ENCODE measurements around the gene NUDT4B.
"Not testable (repeated sequence)": the region's sequence is repeated elsewhere in the genome, so short reads cannot be mapped to it uniquely, and the experiment has no call there.

Gene NUDT4B

GRCh38 chr1:148748563-148749334 is at the start of gene NUDT4B:
TSS of gene NUDT4B (plus strand) at chr1:148748774. CDS start at chr1:148748953, 179 bp downstream.
- DNase-seq (ENCODE audit: low spot score): not testable (repeated sequence)

- not testable (repeated sequence) for DNase-seq (ENCODE audit: low spot score)
Observed at GRCh38 chr1:148699357-148699756, 49.2 kb upstream of the NUDT4B start.

- not testable (repeated sequence) for DNase-seq (ENCODE audit: low spot score)
Observed at GRCh38 chr1:148702242-148702641, 46.3 kb upstream of the NUDT4B start.

- not testable (repeated sequence) for DNase-seq (ENCODE audit: low spot score)
Observed at GRCh38 chr1:148703973-148704591, 44.5 kb upstream of the NUDT4B start.

GRCh38 chr1:148705316-148705948 is 43.1 kb upstream of the NUDT4B start:
- DNase-seq (ENCODE audit: low spot score): not testable (repeated sequence)

- not testable (repeated sequence) for DNase-seq (ENCODE audit: low spot score)
Observed at GRCh38 chr1:148708779-148709333, 39.7 kb upstream of the NUDT4B start.

- DNase-seq (ENCODE audit: low spot score): not testable (repeated sequence)
Observed at GRCh38 chr1:148710772-148711523, 37.6 kb upstream of the NUDT4B start.

- not testable (repeated sequence) for DNase-seq (ENCODE audit: low spot score)
Observed at GRCh38 chr1:148712353-148712752, 36.2 kb upstream of the NUDT4B start.

- not testable (repeated sequence) for DNase-seq (ENCODE audit: low spot score)
Observed at GRCh38 chr1:148715518-148715917, 33.1 kb upstream of the NUDT4B start.

GRCh38 chr1:148716966-148717520 is 31.5 kb upstream of the NUDT4B start:
- DNase-seq (ENCODE audit: low spot score): not testable (repeated sequence)

GRCh38 chr1:148720918-148721317 is 27.7 kb upstream of the NUDT4B start:
- not testable (repeated sequence) for DNase-seq (ENCODE audit: low spot score)

GRCh38 chr1:148722758-148723157 is 25.8 kb upstream of the NUDT4B start:
- not testable (repeated sequence) for DNase-seq (ENCODE audit: low spot score)

- not testable (repeated sequence) for DNase-seq (ENCODE audit: low spot score)
Observed at GRCh38 chr1:148723515-148723914, 25.1 kb upstream of the NUDT4B start.

- DNase-seq (ENCODE audit: low spot score): not testable (repeated sequence)
Observed at GRCh38 chr1:148724872-148725271, 23.7 kb upstream of the NUDT4B start.

- DNase-seq (ENCODE audit: low spot score): not testable (repeated sequence)
Observed at GRCh38 chr1:148727862-148728261, 20.7 kb upstream of the NUDT4B start.

- DNase-seq (ENCODE audit: low spot score): not testable (repeated sequence)
Observed at GRCh38 chr1:148729128-148729527, 19.4 kb upstream of the NUDT4B start.

GRCh38 chr1:148729541-148729940 is 19.0 kb upstream of the NUDT4B start:
- DNase-seq (ENCODE audit: low spot score): not testable (repeated sequence)

GRCh38 chr1:148732277-148732676 is 16.3 kb upstream of the NUDT4B start:
- not testable (repeated sequence) for DNase-seq (ENCODE audit: low spot score)

GRCh38 chr1:148733585-148734310 is 14.8 kb upstream of the NUDT4B start:
- DNase-seq (ENCODE audit: low spot score): not testable (repeated sequence)

- DNase-seq (ENCODE audit: low spot score): not testable (repeated sequence)
Observed at GRCh38 chr1:148734311-148734662, 14.3 kb upstream of the NUDT4B start.

- DNase-seq (ENCODE audit: low spot score): not testable (repeated sequence)
Observed at GRCh38 chr1:148735538-148735937, 13.0 kb upstream of the NUDT4B start.
